ENCODE results near the gene STAB1.
A peak's percentile ranks its signal among the peaks of the same experiment; 100 is the strongest.

The STAB1 gene

GRCh38 chr3:52534281-52535183 is 39.4 kb downstream of the STAB1 start:
- DNase-seq (ENCODE audit: low read depth in 2 of 2) = no peak

GRCh38 chr3:52535411-52536111 is 40.4 kb downstream of the STAB1 start:
- DNase-seq (ENCODE audit: low read depth in 2 of 2) = no peak

GRCh38 chr3:52536112-52536368 is 40.9 kb downstream of the STAB1 start:
- no peak for DNase-seq (ENCODE audit: low read depth in 2 of 2)

- DNase-seq (ENCODE audit: low read depth in 2 of 2) = peak; percentile 93 to 97
Observed at GRCh38 chr3:52536369-52537164, 41.4 kb downstream of the STAB1 start, which contains the start of gene UQCC5. TSS of gene UQCC5 (plus strand) at chr3:52536605. CDS start at chr3:52536756, 151 bp downstream.

GRCh38 chr3:52537165-52537620 is 42.1 kb downstream of the STAB1 start:
- DNase-seq (ENCODE audit: low read depth in 2 of 2) = no peak

- DNase-seq (ENCODE audit: low read depth in 2 of 2) = no peak
Observed at GRCh38 chr3:52537726-52538421, 42.7 kb downstream of the STAB1 start.

- no peak for DNase-seq (ENCODE audit: low read depth in 2 of 2)
Observed at GRCh38 chr3:52539010-52539653, 44.0 kb downstream of the STAB1 start.

- DNase-seq (ENCODE audit: low read depth in 2 of 2) = no peak
Observed at GRCh38 chr3:52541050-52541449, 45.9 kb downstream of the STAB1 start.

- DNase-seq (ENCODE audit: low read depth in 2 of 2) = no peak
Observed at GRCh38 chr3:52544937-52545336, 49.8 kb downstream of the STAB1 start.

GRCh38 chr3:52546111-52546901 is 51.2 kb downstream of the STAB1 start:
- DNase-seq (ENCODE audit: low read depth in 2 of 2) = no peak

- DNase-seq (ENCODE audit: low read depth in 2 of 2) = no peak
Observed at GRCh38 chr3:52547143-52547542, 52.0 kb downstream of the STAB1 start.

GRCh38 chr3:52551118-52551517 is 56.0 kb downstream of the STAB1 start:
- DNase-seq (ENCODE audit: low read depth in 2 of 2) = no peak

GRCh38 chr3:52552089-52552488 is 57.0 kb downstream of the STAB1 start:
- DNase-seq (ENCODE audit: low read depth in 2 of 2) = no peak

- DNase-seq (ENCODE audit: low read depth in 2 of 2) = no peak
Observed at GRCh38 chr3:52554026-52554755, 59.1 kb downstream of the STAB1 start.

- no peak for DNase-seq (ENCODE audit: low read depth in 2 of 2)
Observed at GRCh38 chr3:52555056-52555455, 59.9 kb downstream of the STAB1 start.

GRCh38 chr3:52557011-52557960 is 62.1 kb downstream of the STAB1 start:
- no peak for DNase-seq (ENCODE audit: low read depth in 2 of 2)

- no peak for DNase-seq (ENCODE audit: low read depth in 2 of 2)
Observed at GRCh38 chr3:52558436-52558835, 63.3 kb downstream of the STAB1 start.

GRCh38 chr3:52561028-52561747 is 66.0 kb downstream of the STAB1 start:
- DNase-seq (ENCODE audit: low read depth in 2 of 2) = no peak
